Spleen (tissue), 11 donors: Measurements from ENCODE around the gene GLYR1. TPM values are rescaled to one million over a fixed set of nuclear protein-coding genes. Genes with fewer than 3 reads are reported as not detected.

Source experiments
- DNase-seq: peaks from one replicate; pipeline ENCODE4 v3.0.0-alpha.2; 2020
- H3K27ac ChIP-seq, 8 donors: fragments of 200-600 bp; sonication (generic) in 7 of 8; 1 replicate in 4 of 8; 2 replicates in 4 of 8; pipeline versions ENCODE4 v1.5.0 to v1.8.0; 2016 to 2021; ENCODE audit warnings: inconsistent platforms in 4 of 8, mild to moderate bottlenecking in 4 of 8, moderate library complexity in 1 of 8
- H3K27me3 ChIP-seq, 7 donors: fragments of 200-600 bp; sonication (generic) in 6 of 7; replicated peaks in 1 of 7; 1 replicate in 4 of 7; 2 replicates in 3 of 7; pipeline versions ENCODE4 v1.5.0 to v1.8.0; 2016 to 2021; ENCODE audit warnings: inconsistent platforms in 3 of 7, mild to moderate bottlenecking in 1 of 7
- H3K36me3 ChIP-seq, 6 donors: fragments of 200-600 bp; sonication (generic) in 5 of 6; 1 replicate in 4 of 6; 2 replicates in 2 of 6; pipeline versions ENCODE4 v1.5.0 to v1.8.0; 2016 to 2021; ENCODE audit warnings: inconsistent platforms in 2 of 6
- H3K4me1 ChIP-seq, 6 donors: fragments of 200-600 bp; sonication (generic) in 5 of 6; 1 replicate in 3 of 6; 2 replicates in 3 of 6; pipeline versions ENCODE4 v1.5.0 to v1.8.0; 2016 to 2021; ENCODE audit warnings: inconsistent platforms in 3 of 6
- H3K4me3 ChIP-seq, 8 donors: fragments of 200-600 bp; sonication (generic) in 7 of 8; 1 replicate in 4 of 8; 2 replicates in 4 of 8; pipeline versions ENCODE4 v1.5.0 to v1.8.0; 2016 to 2021; ENCODE audit warnings: inconsistent platforms in 4 of 8, mild to moderate bottlenecking in 4 of 8, moderate library complexity in 2 of 8
- H3K9me3 ChIP-seq, 8 donors: fragments of 200-600 bp; sonication (generic) in 7 of 8; 1 replicate in 4 of 8; 2 replicates in 4 of 8; pipeline versions ENCODE4 v1.5.0 to v1.8.0; 2016 to 2021; ENCODE audit warnings: inconsistent platforms in 4 of 8
- CTCF ChIP-seq, 11 experiments: fragments of 200-600 bp in 7 of 11; fragments of 450-650 bp in 4 of 11; sonication (generic) in 4 of 11; IDR thresholded peaks in 8 of 11; conservative IDR thresholded peaks in 3 of 11; 1 replicate in 7 of 11; 2 replicates in 4 of 11; pipeline versions ENCODE4 v1.4.0 to v1.8.0; 2016 to 2021; ENCODE audit warnings: antibody characterized with exemption in 11 of 11, inconsistent platforms in 4 of 11, mild to moderate bottlenecking in 1 of 11
- POLR2A ChIP-seq, 3 donors: fragments of 450-650 bp; IDR thresholded peaks; one replicate each; pipeline ENCODE4 v1.5.1; 2017; ENCODE audit warnings: antibody characterized with exemption in 3 of 3, mild to moderate bottlenecking in 1 of 3
- POLR2AphosphoS5 ChIP-seq, 3 donors: sonication (generic); formaldehyde crosslinking; IDR thresholded peaks; one replicate each; pipeline ENCODE4 v1.5.1; 2017; ENCODE audit warnings: antibody characterized with exemption in 3 of 3
- WGBS, 5 donors: extraction: QIAGEN DNeasy Blood & Tissue Kit in 3 of 5; methylation state at CpG; one replicate each; pipeline versions ENCODE4 v1.1.5 to v1.1.7; 2013 to 2018; 5-methylcytosine and 5-hydroxymethylcytosine counted together
- intact Hi-C: fragments of 100-400 bp; cut with DNase I; formaldehyde crosslinking; loops from one replicate; pipeline ENCODE4 v1.15.0; 2023; ENCODE audit warnings: low total_unique reads
- polyA plus RNA-seq, 3 donors: library from polyadenylated mRNA; stranded (reverse); fragments of 200-250 nt; gene quantifications; one replicate each; pipeline ENCODE4 v1.2.1, GENCODE V29; 2013
- total RNA-seq, 7 donors: library from RNA; depleted of rRNA in 3 of 7; stranded (reverse); fragments of >200 nt in 3 of 7; fragmentation: NEBNext Ultra II Directional in 4 of 7; extraction: Animal tissue kit (Norgen Biotek cat#: 25700) in 4 of 7; gene quantifications; one replicate each; pipeline versions ENCODE4 v1.1.0 to v1.2.1, GENCODE V29; 2016 to 2021
- donor health status: healthy with polysubstance abuse.
- donor health status: DM: no; HTN: no; CAD: no; lungs with moderate emphysema.
- donor health status: DM: no; HTN: no; CAD: no.
- donor health status: Bipolar disorder and iron deficiency.
- donor health status: healthy.
- donor health status: DM: no; HTN: no; CAD: no.
- donor health status: DM: yes; HTN: yes; CAD: no.

The GLYR1 gene
- total and polyA plus RNA-seq, 10 donors: 26.6 to 117 (median 62.3) TPM

GRCh38 chr16:4811242-4811641, 35.8 kb downstream of the GLYR1 start:
- H3K4me1 ChIP-seq: no peaks in the 10 kb centered on the region
- H3K4me3 ChIP-seq: no peak overlapping the region
- peaks cover 0 to 100% (median 96%) of the 10 kb centered on the region in 6 donors for H3K36me3 ChIP-seq
- WGBS, 5 donors: 88 to 98% (median 96%) methylated on average over 3 of the region's 3 CpGs
- H3K27me3 ChIP-seq: no peaks in the 10 kb centered on the region
- intact Hi-C loops: no loop called here
- H3K27ac ChIP-seq: no peak overlapping the region
- TF ChIP-seq CTCF (IDR thresholded peaks at IDR 0.05 in 8 of 11, conservative IDR thresholded peaks at IDR 0.05 in 3 of 11): no peak
- DNase-seq: no peak
- H3K9me3 ChIP-seq: no peaks in the 10 kb centered on the region

GRCh38 chr16:4806280-4806679, 40.8 kb downstream of the GLYR1 start:
- peaks cover 0 to 75% (median 69%) of the 10 kb centered on the region in 6 donors for H3K36me3 ChIP-seq
- H3K27me3 ChIP-seq: no peaks in the 10 kb centered on the region
- no peaks in the 10 kb centered on the region for H3K9me3 ChIP-seq
- no peak overlapping the region for H3K27ac ChIP-seq
- 93 to 98% (median 95%) methylated on average over 6 of the region's 6 CpGs for WGBS, 5 donors
- DNase-seq: no peak
- TF ChIP-seq CTCF (IDR thresholded peaks at IDR 0.05 in 8 of 11, conservative IDR thresholded peaks at IDR 0.05 in 3 of 11) (no peak), POLR2AphosphoS5 (IDR thresholded peaks at IDR 0.05) (no peak), POLR2A (IDR thresholded peaks at IDR 0.05) (no peak)
- no peak overlapping the region for H3K4me3 ChIP-seq
- peaks cover 11 to 27% (median 17%) of the 10 kb centered on the region in 6 donors for H3K4me1 ChIP-seq
- intact Hi-C loops: no loop called here

- Histone ChIP-seq H3K36me3 (peaks cover 0 to 64% (median 59%) of the 10 kb centered on the region in 6 donors), H3K4me1 (peaks cover 19 to 37% (median 28%) of the 10 kb centered on the region in 6 donors), H3K9me3 (no peaks in the 10 kb centered on the region), H3K27ac (peak overlapping the region in 1 of 8 donors; percentile 92), H3K4me3 (no peak overlapping the region), H3K27me3 (no peaks in the 10 kb centered on the region)
- 85 to 95% (median 92%) methylated on average over 11 of the region's 11 CpGs for WGBS, 5 donors
- intact Hi-C loops: no loop called here
- DNase-seq: no peak
- TF ChIP-seq POLR2AphosphoS5 (IDR thresholded peaks at IDR 0.05) (no peak), POLR2A (IDR thresholded peaks at IDR 0.05) (no peak)
Measured at GRCh38 chr16:4805231-4805630, 41.9 kb downstream of the GLYR1 start.

GRCh38 chr16:4803898-4804762, 43.0 kb downstream of the GLYR1 start:
- 85 to 90% (median 88%) methylated on average over 26 of the region's 26 CpGs for WGBS, 5 donors
- intact Hi-C loops: loop anchor here (5.0 kb wide), 1 partner anchor 37 kb away; the partner anchor contains the start of gene ZNF500
- peak overlapping the region in 4 of 8 donors; percentile 91 to 95 (median 92) for H3K27ac ChIP-seq

More at GRCh38 chr16:4803898-4804762, 43.0 kb downstream of the GLYR1 start:
- TF ChIP-seq CTCF (IDR thresholded peaks at IDR 0.05 in 8 of 11, conservative IDR thresholded peaks at IDR 0.05 in 3 of 11): no peak
- no peak for TF ChIP-seq POLR2A (IDR thresholded peaks at IDR 0.05)
- TF ChIP-seq POLR2AphosphoS5 (IDR thresholded peaks at IDR 0.05): peak in 1 of 3 donors; percentile 52
- no peaks in the 10 kb centered on the region for H3K9me3 ChIP-seq
- peaks cover 19 to 42% (median 33%) of the 10 kb centered on the region in 6 donors for H3K4me1 ChIP-seq
- H3K27me3 ChIP-seq: no peaks in the 10 kb centered on the region
- H3K36me3 ChIP-seq: peaks cover 0 to 64% (median 49%) of the 10 kb centered on the region in 6 donors
- no peak overlapping the region for H3K4me3 ChIP-seq
- DNase-seq: no peak
